IMR-90 (cell line): ENCODE data around the gene NPB. TPM values are rescaled to one million over a fixed set of nuclear protein-coding genes. Genes with fewer than 3 reads are reported as not detected.
A peak's percentile ranks its signal among the peaks of the same experiment; 100 is the strongest.

ENCODE experiments used
- ATAC-seq: fragments of 200-7000 bp; cut with Tn5 transposase; 2 replicates; pipeline ENCODE4 v1.9.1; 2020; ENCODE audit warnings: low read depth, mild to moderate bottlenecking, moderate library complexity
- BruUV-seq: library from RNA; stranded (reverse); fragments of 400-500 nt; replicated peaks from 2 replicates; lab custom pipeline; 2021; lab: Mats Ljungman, UMichigan
- CTCF ChIA-PET: fragments of 300-600 bp; formaldehyde crosslinking; extraction: SDS; loops from one replicate; lab custom pipeline; 2021; ENCODE audit warnings: antibody characterized with exemption; lab: Yijun Ruan, JAX
- POLR2A ChIA-PET: fragments of 300-600 bp; sonication (Branson Sonifier 250); formaldehyde crosslinking; loops from one replicate; lab custom pipeline; 2022; ENCODE audit warnings: antibody characterized with exemption; ENCODE audit not compliant: unreplicated experiment; lab: Charles Lee
- DNase-seq: peaks from one replicate; pipeline ENCODE4 v3.0.0; 2013
- H2AFZ ChIP-seq: replicated peaks from 2 replicates; pipeline ENCODE3; 2013; ENCODE audit warnings: low read length, mild to moderate bottlenecking; ENCODE audit not compliant: poor library complexity
- H2AK5ac ChIP-seq: 2 replicates; pipeline ENCODE4 v1.6.1; 2013; ENCODE audit warnings: low read depth, low read length, inconsistent platforms
- H2AK9ac ChIP-seq: replicated peaks from 2 replicates; pipeline ENCODE3; 2013; ENCODE audit warnings: mild to moderate bottlenecking, low read depth, low read length, moderate library complexity; ENCODE audit not compliant: poor library complexity
- H2BK120ac ChIP-seq: 2 replicates; pipeline ENCODE4 v1.6.1; 2013; ENCODE audit warnings: low read depth, low read length, inconsistent platforms
- H2BK15ac ChIP-seq: 3 replicates; pipeline ENCODE4 v1.6.1; 2013; ENCODE audit warnings: low read depth, low read length, inconsistent platforms
- H2BK20ac ChIP-seq: 2 replicates; pipeline ENCODE4 v1.6.1; 2013; ENCODE audit warnings: low read depth, mild to moderate bottlenecking, inconsistent platforms, low read length, moderate library complexity
- H2BK5ac ChIP-seq: 2 replicates; pipeline ENCODE4 v1.6.1; 2013; ENCODE audit warnings: mild to moderate bottlenecking, low read depth, low read length, inconsistent platforms; ENCODE audit not compliant: poor library complexity, severe bottlenecking
- H3K14ac ChIP-seq: replicated peaks from 2 replicates; pipeline ENCODE4 v1.6.1; 2013; ENCODE audit warnings: low read depth, low read length, inconsistent platforms
- H3K18ac ChIP-seq: 2 replicates; pipeline ENCODE4 v1.6.1; 2013; ENCODE audit warnings: low read depth, low read length, control low read depth
- H3K23ac ChIP-seq: 2 replicates; pipeline ENCODE4 v1.6.1; 2013; ENCODE audit warnings: low read depth, low read length, inconsistent platforms
- H3K27ac ChIP-seq: 2 replicates; pipeline ENCODE4 v1.5.1; 2013; ENCODE audit warnings: mild to moderate bottlenecking, control low read depth, low read length; ENCODE audit not compliant: insufficient read depth
- H3K27me3 ChIP-seq: 2 replicates; pipeline ENCODE4 v1.6.1; 2013; ENCODE audit warnings: low read length; ENCODE audit not compliant: control insufficient read depth, insufficient read depth
- H3K36me3 ChIP-seq: 2 replicates; pipeline ENCODE4 v1.6.1; 2013; ENCODE audit warnings: low read length, mixed read lengths; ENCODE audit not compliant: control insufficient read depth, insufficient read depth
- H3K4ac ChIP-seq: 2 replicates; pipeline ENCODE4 v1.6.1; 2013; ENCODE audit warnings: low read depth, low read length, inconsistent platforms
- H3K4me1 ChIP-seq: 2 replicates; pipeline ENCODE4 v1.6.1; 2013; ENCODE audit warnings: low read length, mixed read lengths; ENCODE audit not compliant: control insufficient read depth, insufficient read depth
- H3K4me2 ChIP-seq: 2 replicates; pipeline ENCODE4 v1.6.1; 2013; ENCODE audit warnings: low read depth, mild to moderate bottlenecking, control low read depth, low read length, moderate library complexity
- H3K4me3 ChIP-seq: 2 replicates; pipeline ENCODE4 v1.5.1; 2013; ENCODE audit warnings: low read depth, mild to moderate bottlenecking, control low read depth, low read length, moderate library complexity; ENCODE audit not compliant: insufficient read depth
- H3K56ac ChIP-seq: 2 replicates; pipeline ENCODE4 v1.6.1; 2013; ENCODE audit warnings: low read length, inconsistent platforms; ENCODE audit not compliant: insufficient read depth; ENCODE audit errors: extremely low read depth
- H3K79me1 ChIP-seq, 2 experiments: 2 replicates each; pipeline ENCODE4 v1.6.1; 2013; ENCODE audit warnings: low read length in 2 of 2, inconsistent platforms in 1 of 2, low read depth in 1 of 2
- H3K9ac ChIP-seq: 2 replicates; pipeline ENCODE4 v1.6.1; 2013; ENCODE audit warnings: low read depth, low read length, control low read depth
- H3K9me1 ChIP-seq: 2 replicates; pipeline ENCODE4 v1.6.1; 2013; ENCODE audit warnings: low read length, inconsistent platforms; ENCODE audit not compliant: insufficient read depth
- H3K9me3 ChIP-seq: 2 replicates; pipeline ENCODE4 v1.6.1; 2013; ENCODE audit warnings: low read length; ENCODE audit not compliant: control insufficient read depth, insufficient read depth
- H4K20me1 ChIP-seq: 2 replicates; pipeline ENCODE4 v1.6.1; 2013; ENCODE audit warnings: low read length, inconsistent platforms; ENCODE audit not compliant: insufficient read depth
- H4K5ac ChIP-seq: 2 replicates; pipeline ENCODE4 v1.6.1; 2013; ENCODE audit warnings: mild to moderate bottlenecking, low read depth, low read length, control low read depth
- H4K8ac ChIP-seq, 2 experiments: 2 replicates each; pipeline ENCODE4 v1.6.1; 2013; ENCODE audit warnings: low read depth in 2 of 2, low read length in 2 of 2, control low read depth in 1 of 2, inconsistent platforms in 1 of 2
- H4K91ac ChIP-seq: 2 replicates; pipeline ENCODE4 v1.6.1; 2013; ENCODE audit warnings: low read depth, low read length, inconsistent platforms; ENCODE audit not compliant: insufficient read depth
- BHLHE40 ChIP-seq: fragments of 150-350 bp; IDR thresholded peaks from 2 replicates; pipeline ENCODE4 v1.6.1; 2016; ENCODE audit warnings: mild to moderate bottlenecking, low read depth, low read length
- CHD1 ChIP-seq: IDR thresholded peaks from 2 replicates; pipeline ENCODE4 v1.6.1; 2012; ENCODE audit warnings: low read depth, low read length, improper control_type of control experiment
- ELK1 ChIP-seq: fragments of 150-350 bp; IDR thresholded peaks from 2 replicates; pipeline ENCODE4 v1.6.1; 2016; ENCODE audit warnings: low read depth, mild to moderate bottlenecking, low read length, moderate library complexity, borderline replicate concordance
- NFE2L2 ChIP-seq: fragments of 150-350 bp; IDR thresholded peaks from 2 replicates; pipeline ENCODE4 v1.6.1; 2016; ENCODE audit warnings: low read depth, mild to moderate bottlenecking, low read length
- SMC3 ChIP-seq: fragments of 150-350 bp; IDR thresholded peaks from 2 replicates; pipeline ENCODE4 v1.6.1; 2016; ENCODE audit warnings: low read depth, mild to moderate bottlenecking, antibody characterized with exemption, low read length, moderate library complexity
- USF2 ChIP-seq: fragments of 150-350 bp; IDR thresholded peaks from 2 replicates; pipeline ENCODE4 v1.6.1; 2017; ENCODE audit warnings: mild to moderate bottlenecking, antibody characterized with exemption, low read length, low read depth
- WGBS, 2 experiments: methylation state at CpG; one replicate each; pipeline versions ENCODE4 v1.1.5 to v1.1.7; 2013; ENCODE audit warnings: missing lambda C conversion rate in 2 of 2; ENCODE audit not compliant: insufficient read length in 1 of 2; ENCODE audit errors: extremely low coverage in 2 of 2; 5-methylcytosine and 5-hydroxymethylcytosine counted together
- dilution Hi-C: fragments of 300-500 bp; cut with HindIII; formaldehyde crosslinking; loops from one replicate; pipeline ENCODE4 v1.14.3; 2018; ENCODE audit warnings: low sequenced_read_pairs; ENCODE audit not compliant: unreplicated experiment
- in situ Hi-C: fragments of 300-500 bp; cut with MboI; formaldehyde crosslinking; loops from 3 replicates; pipeline ENCODE4 v1.14.3; 2019; ENCODE audit warnings: low sequenced_read_pairs, inconsistent platforms, mixed read lengths
- intact Hi-C: fragments of 100-400 bp; cut with micrococcal nuclease; formaldehyde crosslinking; loops from 2 replicates; pipeline ENCODE4 v1.10.0; 2022
- polyA plus RNA-seq, 3 experiments: library from polyadenylated mRNA; depleted of rRNA; stranded (reverse); fragments of >200 nt; gene quantifications; 2 replicates each; pipeline ENCODE4 v1.2.3, GENCODE V29; 2012; ENCODE audit warnings: low replicate concordance in 1 of 3
- total RNA-seq: library from RNA; depleted of rRNA; stranded (reverse); fragments of >200 nt; gene quantifications from 2 replicates; pipeline ENCODE4 v1.2.3, GENCODE V29; 2012

The NPB gene
- total and polyA plus RNA-seq, 2 of the 4 experiments (the other 2 are of a cell fraction), result 0.51 TPM; not detected in 1

GRCh38 chr17:81925860-81926450 lies 23.9 kb downstream of the NPB start:
- peak overlapping the region; percentile 97 for H2AK5ac ChIP-seq
- peak overlapping the region; percentile 37; the same call in 1 of the 2 replicates for H2BK120ac ChIP-seq
- H2AFZ ChIP-seq, result peak overlapping the region; percentile 71
- H3K18ac ChIP-seq, result no peak overlapping the region; the same call in 1 of the 2 replicates
- peak overlapping the region in 1 of 2 experiments; percentile 51; a peak in 1 of 4 replicates for H4K8ac ChIP-seq
- dilution Hi-C loops (no loop called here), in situ Hi-C loops (no loop called here), intact Hi-C loops (no loop called here)
- H3K14ac ChIP-seq, result peak overlapping the region; percentile 64
- TF ChIP-seq NFE2L2 (no peak), ELK1 (no peak), SMC3 (no peak), CHD1 (no peak), BHLHE40 (no peak), USF2 (no peak)
- H4K91ac ChIP-seq, result peak overlapping the region; percentile 77
- H3K4me3 ChIP-seq, result peak overlapping the region; percentile 65
- H2BK20ac ChIP-seq, result no peak overlapping the region
- peak overlapping the region; percentile 40 for H2BK5ac ChIP-seq
- ATAC-seq (no peak), DNase-seq (no peak)
- peak overlapping the region; percentile 79 for H3K27ac ChIP-seq
- no peaks in the 10 kb centered on the region for H3K9me3 ChIP-seq
- H4K20me1 ChIP-seq, result peaks cover 51% of the 10 kb centered on the region
- no peak overlapping the region for H3K56ac ChIP-seq
- no peak overlapping the region for H2BK15ac ChIP-seq
- peaks cover 17 to 58% of the 10 kb centered on the region in 2 experiments; a peak in 3 of 4 replicates for H3K79me1 ChIP-seq
- H4K5ac ChIP-seq, result peak overlapping the region; percentile 21; the same call in 1 of the 2 replicates
- 86% methylated on average over 4 of the region's 10 CpGs; no CpG with 5 or more reads in 1 of the 2 experiments for WGBS, 2 experiments
- H3K36me3 ChIP-seq, result peaks cover 13% of the 10 kb centered on the region; the same call in 1 of the 2 replicates
- no TSS peak for BruUV-seq
- peaks cover 21% of the 10 kb centered on the region for H3K9me1 ChIP-seq
- H3K23ac ChIP-seq, result peak overlapping the region; percentile 89
- peaks cover 37% of the 10 kb centered on the region for H3K4me1 ChIP-seq
- H3K27me3 ChIP-seq, result no peaks in the 10 kb centered on the region
- H2AK9ac ChIP-seq, result peak overlapping the region; percentile 97
- H3K4ac ChIP-seq, result peak overlapping the region; percentile 92
- H3K9ac ChIP-seq, result peak overlapping the region; percentile 66
- ChIA-PET CTCF (no interaction called here), POLR2A (no interaction called here)
- H3K4me2 ChIP-seq, result peak overlapping the region; percentile 89
